OCI-LY7 (cell line): ENCODE data around the gene MRPL50.

Experiments
- EZH2phosphoT487 ChIP-seq: fragments of 200-600 bp; sonication (generic); IDR thresholded peaks from 2 replicates; pipeline ENCODE4 v1.6.1; 2018; ENCODE audit warnings: low read depth, borderline replicate concordance, mild to moderate bottlenecking, mixed run types, antibody characterized with exemption, low read length, moderate library complexity, mixed read lengths
- TF ChIP-seq, protein P1 (sequence below): fragments of 200-600 bp; sonication (generic); conservative IDR thresholded peaks from 2 replicates; pipeline ENCODE4 v1.5.1; 2014; ENCODE audit warnings: mild to moderate bottlenecking, antibody characterized with exemption, low read length, moderate library complexity, mixed read lengths

DNA sequence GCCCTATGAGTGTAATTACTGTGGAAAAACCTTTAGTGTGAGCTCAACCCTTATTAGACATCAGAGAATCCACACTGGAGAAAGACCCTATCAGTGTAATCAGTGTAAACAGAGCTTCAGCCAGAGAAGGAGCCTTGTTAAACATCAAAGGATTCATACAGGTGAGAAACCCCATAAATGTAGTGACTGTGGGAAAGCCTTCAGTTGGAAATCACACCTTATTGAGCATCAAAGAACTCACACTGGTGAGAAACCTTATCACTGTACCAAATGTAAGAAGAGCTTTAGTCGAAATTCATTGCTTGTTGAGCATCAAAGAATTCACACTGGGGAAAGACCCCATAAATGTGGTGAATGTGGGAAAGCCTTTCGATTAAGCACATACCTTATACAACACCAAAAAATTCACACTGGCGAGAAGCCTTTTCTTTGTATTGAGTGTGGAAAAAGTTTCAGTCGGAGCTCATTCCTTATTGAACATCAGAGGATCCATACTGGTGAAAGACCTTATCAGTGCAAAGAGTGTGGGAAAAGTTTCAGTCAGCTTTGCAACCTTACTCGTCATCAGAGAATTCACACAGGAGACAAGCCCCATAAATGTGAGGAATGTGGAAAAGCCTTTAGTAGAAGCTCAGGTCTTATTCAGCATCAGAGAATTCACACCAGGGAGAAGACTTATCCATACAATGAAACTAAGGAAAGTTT, 10.1 kb upstream of the MRPL50 start:
- TF ChIP-seq, protein P1, sequence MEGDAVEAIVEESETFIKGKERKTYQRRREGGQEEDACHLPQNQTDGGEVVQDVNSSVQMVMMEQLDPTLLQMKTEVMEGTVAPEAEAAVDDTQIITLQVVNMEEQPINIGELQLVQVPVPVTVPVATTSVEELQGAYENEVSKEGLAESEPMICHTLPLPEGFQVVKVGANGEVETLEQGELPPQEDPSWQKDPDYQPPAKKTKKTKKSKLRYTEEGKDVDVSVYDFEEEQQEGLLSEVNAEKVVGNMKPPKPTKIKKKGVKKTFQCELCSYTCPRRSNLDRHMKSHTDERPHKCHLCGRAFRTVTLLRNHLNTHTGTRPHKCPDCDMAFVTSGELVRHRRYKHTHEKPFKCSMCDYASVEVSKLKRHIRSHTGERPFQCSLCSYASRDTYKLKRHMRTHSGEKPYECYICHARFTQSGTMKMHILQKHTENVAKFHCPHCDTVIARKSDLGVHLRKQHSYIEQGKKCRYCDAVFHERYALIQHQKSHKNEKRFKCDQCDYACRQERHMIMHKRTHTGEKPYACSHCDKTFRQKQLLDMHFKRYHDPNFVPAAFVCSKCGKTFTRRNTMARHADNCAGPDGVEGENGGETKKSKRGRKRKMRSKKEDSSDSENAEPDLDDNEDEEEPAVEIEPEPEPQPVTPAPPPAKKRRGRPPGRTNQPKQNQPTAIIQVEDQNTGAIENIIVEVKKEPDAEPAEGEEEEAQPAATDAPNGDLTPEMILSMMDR, result no peak
- TF ChIP-seq EZH2phosphoT487, result no peak
